ENCODE measurements around the gene ADAMTS4. TPM values are rescaled to one million over a fixed set of nuclear protein-coding genes. Genes with fewer than 3 reads are reported as not detected.

ADAMTS4 gene
- total and polyA plus RNA-seq, 2 donors (not counting 3 experiments of a cell fraction or from before 2014, with no cell fraction given) = 2.5 to 13.6 TPM

GRCh38 chr1:161223805-161224694 lies 25.2 kb upstream of the ADAMTS4 start:
- Histone ChIP-seq H3K4me3 (replicated peaks in 1 of 3; ENCODE audit: insufficient read depth in 1 of 3, low read depth in 1 of 3, low read length in 3 of 3) (no peak overlapping the region), H3K27me3 (ENCODE audit: control insufficient read depth in 2 of 2, insufficient read depth in 2 of 2, low read length in 2 of 2) (no peaks in the 10 kb centered on the region), H3K9me3 (replicated peaks; ENCODE audit: control insufficient read depth, insufficient read depth, low read length) (no peaks in the 10 kb centered on the region), H3K27ac (ENCODE audit: insufficient read depth, low read depth, low read length) (no peak overlapping the region), H4K20me1 (replicated peaks; ENCODE audit: control insufficient read depth, extremely low read depth, insufficient read depth, low read length) (no peaks in the 10 kb centered on the region), H3K9me1 (replicated peaks; ENCODE audit: control insufficient read depth, extremely low read depth, insufficient read depth, low read length) (no peaks in the 10 kb centered on the region), H3K4me1 (ENCODE audit: control insufficient read depth, extremely low read depth, insufficient read depth, low read length) (peaks cover 18% of the 10 kb centered on the region), H3K79me2 (ENCODE audit: control insufficient read depth, insufficient read depth, low read length) (no peaks in the 10 kb centered on the region), H2AFZ (ENCODE audit: low read depth, low read length) (no peak overlapping the region), H3K4me2 (ENCODE audit: insufficient read depth, low read length) (no peak overlapping the region), H3K36me3 (ENCODE audit: control insufficient read depth in 2 of 2, extremely low read depth in 1 of 2, insufficient read depth in 2 of 2, low read length in 2 of 2) (peaks cover 5 to 6% of the 10 kb centered on the region in 2 experiments), H3K9ac (replicated peaks; ENCODE audit: extremely low read depth, insufficient read depth, low read length) (no peak overlapping the region)
- TF ChIP-seq JUN (IDR thresholded peaks at IDR 0.05; ENCODE audit: borderline replicate concordance, insufficient read depth, insufficient read length, low read depth) (no peak), CTCF (IDR thresholded peaks at IDR 0.05; ENCODE audit: extremely low read depth in 1 of 2, insufficient read depth in 1 of 2, low read depth in 1 of 2, low read length in 2 of 2) (no peak), POLR2AphosphoS5 (IDR thresholded peaks at IDR 0.05; ENCODE audit: insufficient read depth, low read depth, low read length) (no peak), EZH2 (IDR thresholded peaks at IDR 0.05; ENCODE audit: borderline replicate concordance, low read depth, low read length, severe bottlenecking) (no peak), MAX (IDR thresholded peaks at IDR 0.05; ENCODE audit: insufficient read depth, insufficient read length) (no peak), MYC (IDR thresholded peaks at IDR 0.05; ENCODE audit: low read depth, low read length) (no peak), POLR2A (IDR thresholded peaks at IDR 0.05; ENCODE audit: low read depth, low read length) (no peak), GATA2 (IDR thresholded peaks at IDR 0.05; ENCODE audit: insufficient read depth, insufficient read length, low read depth, low read length) (no peak), FOS (IDR thresholded peaks at IDR 0.05; ENCODE audit: borderline replicate concordance, insufficient read depth, low read length) (no peak)
- ChIA-PET POLR2A (no interaction called here), CTCF (interaction anchor here (1.7 to 5.4 kb wide), 4 partner anchors 14 to 32 kb away, joined by 3 to 55 read pairs (median 28); partner anchors contain the start of genes ADAMTS4 and NDUFS2)
- dilution Hi-C loops (cut with MboI; ENCODE audit: extremely low pct_ligation_motif_present, low sequenced_read_pairs) (no loop called here), intact Hi-C loops (cut with micrococcal nuclease) (loop anchor here (2.0 kb wide), 1 partner anchor 39 kb away; no protein-coding TSS in a partner anchor)
- no TSS peak for BruUV-seq (replicated peaks)
- FAIRE-seq (no peak), DNase-seq (ENCODE audit: low read depth, low spot score) (no peak)

Measured in endothelial cell of umbilical vein (primary cell).